Colonic mucosa (tissue), 4 donors: ENCODE measurements around the gene EXO1. TPM values are rescaled to one million over a fixed set of nuclear protein-coding genes. Genes with fewer than 3 reads are reported as not detected.

Source experiments
- DNase-seq: peaks from one replicate; pipeline ENCODE4 v3.0.0-alpha.2; 2020
- H3K27ac ChIP-seq: fragments of 200-600 bp; one replicate; pipeline ENCODE4 v1.8.0; 2021
- H3K27me3 ChIP-seq: fragments of 200-600 bp; one replicate; pipeline ENCODE4 v1.8.0; 2021
- H3K36me3 ChIP-seq: fragments of 200-600 bp; one replicate; pipeline ENCODE4 v1.8.0; 2021
- H3K4me1 ChIP-seq: fragments of 200-600 bp; one replicate; pipeline ENCODE4 v1.8.0; 2021; ENCODE audit warnings: mild to moderate bottlenecking
- H3K4me3 ChIP-seq: fragments of 200-600 bp; one replicate; pipeline ENCODE4 v1.8.0; 2021
- H3K9ac ChIP-seq, 2 donors: one replicate each; pipeline ENCODE4 v1.7.0; 2013; ENCODE audit warnings: control low read depth in 2 of 2, low read depth in 2 of 2, low read length in 2 of 2
- H3K9me3 ChIP-seq: fragments of 200-600 bp; one replicate; pipeline ENCODE4 v1.8.0; 2021
- intact Hi-C: fragments of 100-400 bp; cut with DNase I; formaldehyde crosslinking; loops from one replicate; pipeline ENCODE4 v1.14.1; 2022
- total RNA-seq, 2 donors: library from RNA; stranded (reverse); fragmentation: NEBNext Ultra II Directional in 1 of 2; extraction: Animal tissue kit (Norgen Biotek cat#: 25700) in 1 of 2; gene quantifications; one replicate each; pipeline ENCODE4 v1.2.1, GENCODE V29; 2021
- TF ChIP-seq, protein P1 (sequence below): fragments of 200-600 bp; IDR thresholded peaks from one replicate; pipeline ENCODE4 v1.8.0; 2022; ENCODE audit warnings: antibody characterized with exemption, mild to moderate bottlenecking
- donor health status: healthy.
- donor health status: DM: no; HTN: no; CAD: no.
- donor health status: DM: no; HTN: no; CAD: no.

The EXO1 gene
- total RNA-seq, 2 donors from 2014 or later, result 5.1 to 17.6 TPM

DNA sequence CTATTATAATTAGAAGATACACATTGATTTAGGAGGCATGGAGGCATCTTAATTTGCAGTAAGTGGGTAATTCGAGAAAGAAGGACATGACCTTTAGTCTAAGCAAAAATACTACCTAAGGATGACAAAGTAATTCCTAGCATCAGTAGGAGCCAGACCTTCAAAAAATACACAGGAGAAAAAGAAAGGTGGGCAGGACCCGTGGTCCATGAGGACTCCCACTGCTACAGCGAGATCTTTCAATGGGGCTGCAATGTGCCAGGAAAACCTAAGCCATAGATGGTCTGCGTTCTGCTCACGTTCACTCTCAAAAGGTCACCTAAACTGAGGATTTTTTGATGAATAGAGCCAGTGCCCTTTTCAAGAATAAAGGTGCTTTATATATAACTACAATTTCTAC, 10.6 kb upstream of the EXO1 start:
- Histone ChIP-seq H3K27me3 (no peaks in the 10 kb centered on the region), H3K36me3 (no peaks in the 10 kb centered on the region), H3K4me1 (no peaks in the 10 kb centered on the region), H3K9me3 (no peaks in the 10 kb centered on the region), H3K27ac (no peak overlapping the region), H3K9ac (no peak overlapping the region), H3K4me3 (no peak overlapping the region)
- no peak for DNase-seq
- intact Hi-C loops, result loop anchor here (5.0 to 10.0 kb wide), 2 partner anchors 233 to 305 kb away; partner anchors contain the start of gene KMO
- TF ChIP-seq, protein P1, sequence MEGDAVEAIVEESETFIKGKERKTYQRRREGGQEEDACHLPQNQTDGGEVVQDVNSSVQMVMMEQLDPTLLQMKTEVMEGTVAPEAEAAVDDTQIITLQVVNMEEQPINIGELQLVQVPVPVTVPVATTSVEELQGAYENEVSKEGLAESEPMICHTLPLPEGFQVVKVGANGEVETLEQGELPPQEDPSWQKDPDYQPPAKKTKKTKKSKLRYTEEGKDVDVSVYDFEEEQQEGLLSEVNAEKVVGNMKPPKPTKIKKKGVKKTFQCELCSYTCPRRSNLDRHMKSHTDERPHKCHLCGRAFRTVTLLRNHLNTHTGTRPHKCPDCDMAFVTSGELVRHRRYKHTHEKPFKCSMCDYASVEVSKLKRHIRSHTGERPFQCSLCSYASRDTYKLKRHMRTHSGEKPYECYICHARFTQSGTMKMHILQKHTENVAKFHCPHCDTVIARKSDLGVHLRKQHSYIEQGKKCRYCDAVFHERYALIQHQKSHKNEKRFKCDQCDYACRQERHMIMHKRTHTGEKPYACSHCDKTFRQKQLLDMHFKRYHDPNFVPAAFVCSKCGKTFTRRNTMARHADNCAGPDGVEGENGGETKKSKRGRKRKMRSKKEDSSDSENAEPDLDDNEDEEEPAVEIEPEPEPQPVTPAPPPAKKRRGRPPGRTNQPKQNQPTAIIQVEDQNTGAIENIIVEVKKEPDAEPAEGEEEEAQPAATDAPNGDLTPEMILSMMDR, result no peak

DNA sequence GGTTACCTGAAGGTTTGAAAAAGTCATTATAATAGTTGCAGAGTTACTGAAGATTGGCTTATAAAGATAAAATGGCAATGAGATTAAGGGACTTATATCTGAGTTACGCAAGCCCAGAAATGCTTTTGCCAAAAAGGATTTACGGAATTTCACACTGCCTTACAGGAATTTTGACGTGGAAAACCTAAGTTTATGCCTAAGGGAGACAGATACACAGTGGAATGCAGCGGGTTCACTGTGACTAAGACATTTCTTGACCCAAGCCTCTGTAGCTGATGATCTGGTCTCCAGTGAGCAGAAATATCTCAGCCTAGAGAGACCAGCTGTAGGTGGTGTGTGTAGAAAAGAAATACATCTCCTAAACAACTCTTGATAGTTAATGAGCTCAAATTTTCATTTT, 10.1 kb upstream of the EXO1 start:
- TF ChIP-seq, protein P1, result no peak
- Histone ChIP-seq H3K27ac (no peak overlapping the region), H3K9ac (no peak overlapping the region), H3K36me3 (no peaks in the 10 kb centered on the region), H3K9me3 (no peaks in the 10 kb centered on the region), H3K27me3 (no peaks in the 10 kb centered on the region), H3K4me3 (no peak overlapping the region), H3K4me1 (no peaks in the 10 kb centered on the region)
- DNase-seq, result no peak
- intact Hi-C loops, result loop anchor here (5.0 to 10.0 kb wide), 2 partner anchors 233 to 306 kb away; partner anchors contain the start of gene KMO

DNA sequence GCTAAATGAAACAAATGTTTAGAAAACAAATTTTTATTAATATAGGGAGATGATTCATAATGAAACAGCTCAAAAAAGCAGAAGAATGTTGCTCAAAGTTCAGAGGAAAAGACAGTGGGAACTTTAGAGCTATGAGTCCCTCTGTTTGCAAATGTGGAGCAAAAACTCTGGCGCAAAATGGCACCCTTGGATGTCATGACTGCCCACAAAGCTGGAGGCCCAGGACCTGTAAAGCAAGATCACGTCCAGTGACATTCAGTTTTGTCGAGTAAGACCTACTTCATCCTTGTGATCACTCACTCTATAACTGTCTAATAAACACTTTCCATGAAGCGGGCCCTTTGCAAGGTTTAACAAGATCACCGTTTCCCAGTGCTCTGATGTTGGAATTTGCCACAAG, 9.1 kb upstream of the EXO1 start:
- Histone ChIP-seq H3K27me3 (no peaks in the 10 kb centered on the region), H3K27ac (no peak overlapping the region), H3K4me3 (no peak overlapping the region), H3K36me3 (no peaks in the 10 kb centered on the region), H3K9ac (no peak overlapping the region), H3K9me3 (no peaks in the 10 kb centered on the region), H3K4me1 (no peaks in the 10 kb centered on the region)
- no peak for DNase-seq
- intact Hi-C loops, result loop anchor here (5.0 to 10.0 kb wide), 2 partner anchors 234 to 307 kb away; partner anchors contain the start of gene KMO
- TF ChIP-seq, protein P1, result no peak

DNA sequence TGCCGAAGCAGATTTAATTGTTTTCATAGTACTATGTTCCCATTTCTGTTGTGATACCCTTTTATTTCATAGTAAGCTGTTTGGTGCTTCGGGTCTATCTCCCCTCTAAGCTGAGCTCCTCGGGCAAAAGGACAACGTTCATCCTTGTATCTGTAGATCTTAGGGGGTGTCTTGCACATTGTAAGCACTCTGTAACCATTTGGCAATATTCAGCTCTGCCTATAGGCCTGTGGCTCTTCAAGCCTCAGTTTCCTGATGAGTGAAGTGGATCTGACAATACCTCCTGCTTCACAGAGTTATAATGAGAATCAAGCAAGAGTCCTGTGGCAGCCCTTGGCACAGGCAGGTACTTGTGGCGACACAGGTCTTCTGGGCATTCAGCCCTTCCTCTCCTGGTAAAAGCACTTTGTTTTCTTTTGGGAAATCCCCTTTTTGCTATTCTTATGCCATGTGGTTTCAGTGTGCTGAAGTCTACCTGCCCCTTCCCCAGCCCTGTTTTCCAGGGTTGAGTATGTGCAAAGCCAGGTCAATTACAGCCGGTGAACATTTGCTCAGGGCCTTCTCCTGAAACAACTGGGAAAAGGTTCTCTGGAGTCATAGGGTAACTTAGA, 8.5 kb upstream of the EXO1 start:
- H3K4me1 ChIP-seq, result no peaks in the 10 kb centered on the region
- no peaks in the 10 kb centered on the region for H3K36me3 ChIP-seq
- TF ChIP-seq, protein P1, result no peak
- intact Hi-C loops, result loop anchor here (5.0 to 10.0 kb wide), 2 partner anchors 235 to 307 kb away; partner anchors contain the start of gene KMO
- DNase-seq, result no peak
- no peak overlapping the region for H3K27ac ChIP-seq
- no peaks in the 10 kb centered on the region for H3K27me3 ChIP-seq
- no peak overlapping the region for H3K4me3 ChIP-seq
- no peak overlapping the region for H3K9ac ChIP-seq
- H3K9me3 ChIP-seq, result no peaks in the 10 kb centered on the region

DNA sequence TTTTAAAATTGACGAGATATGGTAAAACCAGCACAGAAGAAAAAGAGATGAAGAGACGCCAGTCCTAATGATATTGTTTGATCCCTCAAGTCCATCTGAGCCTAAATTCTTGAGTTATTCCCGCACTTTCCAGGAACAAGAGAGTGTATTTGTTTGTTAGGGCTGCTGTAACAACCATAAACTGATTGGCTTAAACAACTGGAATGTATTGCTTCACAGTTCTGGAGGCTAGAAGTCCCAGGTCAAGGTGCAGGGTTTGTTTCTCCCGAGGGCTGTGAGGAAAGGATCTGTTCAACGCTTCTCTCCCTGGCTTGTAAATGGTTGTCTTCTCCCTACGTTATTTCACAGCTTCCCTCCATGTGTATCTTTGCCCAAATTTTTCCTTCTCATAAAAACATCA, 7.8 kb upstream of the EXO1 start:
- Histone ChIP-seq H3K36me3 (no peaks in the 10 kb centered on the region), H3K4me3 (no peak overlapping the region), H3K27me3 (no peaks in the 10 kb centered on the region), H3K9ac (no peak overlapping the region), H3K9me3 (no peaks in the 10 kb centered on the region), H3K4me1 (no peaks in the 10 kb centered on the region), H3K27ac (no peak overlapping the region)
- TF ChIP-seq, protein P1, result no peak
- intact Hi-C loops, result no loop called here
- no peak for DNase-seq
